HG03108 (cell line): ENCODE data around the gene ZBTB20.
"Not testable (repeated sequence)": the region's sequence is repeated elsewhere in the genome, so short reads cannot be mapped to it uniquely, and the experiment has no call there.

ENCODE experiments used
- ATAC-seq: cut with Tn5 transposase; IDR thresholded peaks from one replicate; pipeline ENCODE4 v1.9.1; 2021; ENCODE audit warnings: moderate library complexity; ENCODE audit not compliant: unreplicated experiment

Gene ZBTB20

GRCh38 chr3:114690911-114691310, 456.2 kb downstream of the ZBTB20 start:
- no peak for ATAC-seq

GRCh38 chr3:114687151-114687550, 459.9 kb downstream of the ZBTB20 start:
- no peak for ATAC-seq

GRCh38 chr3:114686621-114687020, 460.5 kb downstream of the ZBTB20 start:
- ATAC-seq = no peak

- ATAC-seq = no peak
Measured at GRCh38 chr3:114685161-114685560, 461.9 kb downstream of the ZBTB20 start.

GRCh38 chr3:114680299-114680698, 466.8 kb downstream of the ZBTB20 start:
- ATAC-seq = no peak

- not testable (repeated sequence) for ATAC-seq
Measured at GRCh38 chr3:114679773-114680172, 467.3 kb downstream of the ZBTB20 start.

GRCh38 chr3:114675104-114675503, 472.0 kb downstream of the ZBTB20 start:
- no peak for ATAC-seq

- ATAC-seq = no peak
Measured at GRCh38 chr3:114674036-114674435, 473.1 kb downstream of the ZBTB20 start.

GRCh38 chr3:114673481-114673880, 473.6 kb downstream of the ZBTB20 start:
- no peak for ATAC-seq

GRCh38 chr3:114672692-114673447, 474.2 kb downstream of the ZBTB20 start:
- ATAC-seq = no peak

- no peak for ATAC-seq
Measured at GRCh38 chr3:114671741-114672510, 475.2 kb downstream of the ZBTB20 start.

GRCh38 chr3:114669614-114670013, 477.5 kb downstream of the ZBTB20 start:
- no peak for ATAC-seq

GRCh38 chr3:114668099-114668498, 479.0 kb downstream of the ZBTB20 start:
- ATAC-seq = no peak

GRCh38 chr3:114666623-114667022, 480.5 kb downstream of the ZBTB20 start:
- ATAC-seq = no peak

- ATAC-seq = no peak
Measured at GRCh38 chr3:114664006-114664405, 483.1 kb downstream of the ZBTB20 start.

- ATAC-seq = no peak
Measured at GRCh38 chr3:114660808-114661207, 486.3 kb downstream of the ZBTB20 start.

GRCh38 chr3:114660124-114660523, 487.0 kb downstream of the ZBTB20 start:
- ATAC-seq = no peak

- no peak for ATAC-seq
Measured at GRCh38 chr3:114659109-114660061, 487.7 kb downstream of the ZBTB20 start.

GRCh38 chr3:114651555-114651954, 495.5 kb downstream of the ZBTB20 start:
- no peak for ATAC-seq

- ATAC-seq = no peak
Measured at GRCh38 chr3:114650808-114651207, 496.3 kb downstream of the ZBTB20 start.

- ATAC-seq = no peak
Measured at GRCh38 chr3:114649331-114649730, 497.8 kb downstream of the ZBTB20 start.
